ENCODE results near the gene GOLGA2. TPM values are rescaled to one million over a fixed set of nuclear protein-coding genes. Genes with fewer than 3 reads are reported as not detected.

Gene GOLGA2
- polyA plus RNA-seq, 1 of the 3 experiments (the other 2 are of a cell fraction) = 103 TPM

DNA sequence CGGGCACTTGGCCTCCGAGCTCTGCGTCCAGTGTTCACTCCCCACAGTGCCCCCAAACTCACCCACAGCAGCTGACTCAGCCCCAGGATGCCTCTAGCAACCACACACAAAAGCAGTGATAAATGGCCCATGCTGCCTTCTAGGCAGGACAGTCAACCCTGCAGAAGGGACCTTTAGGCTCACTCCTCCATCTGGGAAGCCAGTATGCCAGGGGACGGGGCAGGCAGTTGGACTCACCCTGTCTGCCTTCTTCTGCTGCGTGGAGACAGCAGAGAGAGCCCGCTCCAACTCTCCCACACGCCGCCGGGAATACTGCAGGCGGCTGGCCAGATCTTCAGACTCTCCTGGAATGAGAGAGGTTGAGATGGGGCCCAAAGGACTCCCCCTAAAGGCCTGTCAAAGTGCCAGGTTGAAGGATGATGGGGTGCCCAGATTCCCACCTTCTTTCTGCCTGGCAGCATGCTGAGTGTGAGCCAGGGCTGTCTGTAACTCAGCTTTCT lies 10.4 kb downstream of the GOLGA2 start:
- Histone ChIP-seq H3K27me3 (ENCODE audit: insufficient read depth) (no peaks in the 10 kb centered on the region), H3K27ac (ENCODE audit: low read depth in 2 of 2, low read length in 1 of 2) (no peak overlapping the region), H3F3A (replicated peaks; ENCODE audit: insufficient read depth) (peaks cover 3% of the 10 kb centered on the region), H3K9me3 (no peaks in the 10 kb centered on the region), H3K36me3 (replicated peaks in 1 of 2; ENCODE audit: control insufficient read depth in 1 of 2, insufficient read depth in 2 of 2, low read length in 1 of 2) (peaks cover 28 to 69% of the 10 kb centered on the region in 2 experiments), H4K20me1 (ENCODE audit: insufficient read depth) (no peaks in the 10 kb centered on the region), H3K4me1 (ENCODE audit: control insufficient read depth in 1 of 2, insufficient read depth in 2 of 2, low read depth in 1 of 2, low read length in 1 of 2) (no peaks in the 10 kb centered on the region), H3K4me2 (no peak overlapping the region), H3K79me2 (ENCODE audit: insufficient read depth) (no peaks in the 10 kb centered on the region; the same call in 1 of the 2 replicates), H2AFZ (ENCODE audit: low read depth) (no peak overlapping the region), H3K9ac (no peak overlapping the region), H3K4me3 (ENCODE audit: low read depth in 2 of 2, low read length in 1 of 2) (no peak overlapping the region), H3K9me2 (no peaks in the 10 kb centered on the region)
- TF ChIP-seq USF2 (IDR thresholded peaks at IDR 0.05; ENCODE audit: borderline replicate concordance, low read depth, low read length) (no peak), YY1 (IDR thresholded peaks at IDR 0.05; ENCODE audit: low read depth) (no peak), RXRA (IDR thresholded peaks at IDR 0.05; ENCODE audit: borderline replicate concordance, low read depth) (no peak), NRF1 (IDR thresholded peaks at IDR 0.05; ENCODE audit: low read depth, low read length) (no peak), TAF1 (IDR thresholded peaks at IDR 0.05; ENCODE audit: borderline replicate concordance, low read depth, low read length) (no peak), PBX3 (IDR thresholded peaks at IDR 0.05) (no peak)
- DNase-seq = no peak
- ChIA-PET POLR2A (no interaction called here), CTCF (interaction anchor here (0.8 to 1.1 kb wide), 2 partner anchors 10 to 72 kb away, joined by 3 to 6 read pairs; no protein-coding TSS in a partner anchor)
- WGBS (ENCODE audit: low lambda C conversion rate) = 91% methylated on average over 7 of the region's 10 CpGs

DNA sequence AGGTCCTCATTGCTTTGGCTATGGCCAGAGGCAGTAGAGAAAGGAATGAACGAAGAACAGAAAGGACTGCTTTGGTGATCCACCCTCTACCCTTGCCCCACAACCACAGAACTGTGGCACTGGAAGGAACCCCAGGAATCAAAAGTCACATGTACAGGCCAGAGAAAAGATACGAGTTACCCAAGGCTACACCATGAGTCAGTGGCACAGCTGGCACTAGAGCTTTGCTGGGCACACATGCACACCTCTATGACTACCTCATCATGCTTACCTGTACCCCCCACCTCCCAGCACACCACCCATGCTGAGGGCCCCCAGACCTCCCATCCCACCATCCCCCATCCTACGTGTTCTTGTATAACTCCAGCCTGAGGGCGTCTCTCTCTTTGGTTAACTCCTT lies 13.1 kb downstream of the GOLGA2 start:
- no peak for DNase-seq
- H3K9ac ChIP-seq = no peak overlapping the region
- TF ChIP-seq MAX (IDR thresholded peaks at IDR 0.05; ENCODE audit: low read depth) (no peak), NRF1 (IDR thresholded peaks at IDR 0.05; ENCODE audit: low read depth, low read length) (no peak), FOXM1 (IDR thresholded peaks at IDR 0.05; ENCODE audit: low read depth) (no peak)
- H3K27ac ChIP-seq (ENCODE audit: low read depth in 2 of 2, low read length in 1 of 2) = no peak overlapping the region
- WGBS (ENCODE audit: low lambda C conversion rate) = 90% methylated on average over 4 of the region's 4 CpGs
- H4K20me1 ChIP-seq (ENCODE audit: insufficient read depth) = no peaks in the 10 kb centered on the region
- no peak overlapping the region for H2AFZ ChIP-seq (ENCODE audit: low read depth)
- no peak overlapping the region for H3K4me2 ChIP-seq
- no peaks in the 10 kb centered on the region for H3K27me3 ChIP-seq (ENCODE audit: insufficient read depth)
- no peaks in the 10 kb centered on the region for H3K4me1 ChIP-seq (ENCODE audit: control insufficient read depth in 1 of 2, insufficient read depth in 2 of 2, low read depth in 1 of 2, low read length in 1 of 2)
- CTCF ChIA-PET = interaction anchor here (0.7 to 2.0 kb wide), 3 partner anchors 33 to 86 kb away, joined by 3 to 5 read pairs (median 3); no protein-coding TSS in a partner anchor
- H3K9me3 ChIP-seq = no peaks in the 10 kb centered on the region
- POLR2A ChIA-PET = interaction anchor here (1.3 kb wide), 1 partner anchor 13 kb away, joined by 3 read pairs; the partner anchor contains the start of genes GOLGA2 and SWI5
- no peak overlapping the region for H3K4me3 ChIP-seq (ENCODE audit: low read depth in 2 of 2, low read length in 1 of 2)
- H3K9me2 ChIP-seq = no peaks in the 10 kb centered on the region
- H3F3A ChIP-seq (replicated peaks; ENCODE audit: insufficient read depth) = peaks cover 7% of the 10 kb centered on the region
- peaks cover 39 to 79% of the 10 kb centered on the region in 2 experiments for H3K36me3 ChIP-seq (replicated peaks in 1 of 2; ENCODE audit: control insufficient read depth in 1 of 2, insufficient read depth in 2 of 2, low read length in 1 of 2)
- no peaks in the 10 kb centered on the region for H3K79me2 ChIP-seq (ENCODE audit: insufficient read depth)
